ENCODE measurements around the gene DNHD1. TPM values are rescaled to one million over a fixed set of nuclear protein-coding genes. Genes with fewer than 3 reads are reported as not detected.

Gene DNHD1
- total and polyA plus RNA-seq, 9 of the 15 experiments (the other 6 are each of a cell fraction or from before 2014, with no cell fraction given), result 0.82 to 9.7 (median 3.8) TPM

GRCh38 chr11:6578134-6578533 lies 81.1 kb downstream of the DNHD1 start:
- ATAC-seq, result peak; percentile 80
- no peak overlapping the region for H2AFZ ChIP-seq (ENCODE audit: low read depth, low read length)
- in situ Hi-C loops (cut with MboI) (no loop called here), intact Hi-C loops (cut with micrococcal nuclease) (no loop called here)
- ChIA-PET POLR2A (no interaction called here), CTCF (ENCODE audit: low intra/inter-chr PET ratio) (no interaction called here)
- TF ChIP-seq KDM5B (IDR thresholded peaks at IDR 0.05; ENCODE audit: insufficient replicate concordance, low read depth, low read length) (no peak), SMARCA5 (IDR thresholded peaks at IDR 0.05) (no peak), TARDBP (IDR thresholded peaks at IDR 0.05) (no peak), NFYB (IDR thresholded peaks at IDR 0.05; ENCODE audit: extremely low read depth, insufficient read length) (no peak), STAT5B (CRISPR knock-in tag; IDR thresholded peaks at IDR 0.05) (no peak), CBX8 (IDR thresholded peaks at IDR 0.05; ENCODE audit: borderline replicate concordance, extremely low read depth, low read depth, low read length, poor library complexity, severe bottlenecking) (no peak), COPS2 (conservative IDR thresholded peaks at IDR 0.05) (no peak), ZBTB8A (IDR thresholded peaks at IDR 0.05; ENCODE audit: partially characterized antibody) (no peak), PATZ1 (CRISPR knock-in tag; IDR thresholded peaks at IDR 0.05; ENCODE audit: borderline replicate concordance) (no peak), LARP7 (IDR thresholded peaks at IDR 0.05) (no peak), MYC (IDR thresholded peaks at IDR 0.05; ENCODE audit: low read depth, low read length) (no peak), MYC (CRISPR knock-in tag; IDR thresholded peaks at IDR 0.05; ENCODE audit: borderline replicate concordance, low read depth) (no peak), JUND (IDR thresholded peaks at IDR 0.05; ENCODE audit: borderline replicate concordance, low read depth, low read length) (no peak), JUND (tag; IDR thresholded peaks at IDR 0.05; ENCODE audit: borderline replicate concordance, low read depth, low read length) (no peak), ZNF140 (CRISPR knock-in tag; IDR thresholded peaks at IDR 0.05) (no peak)
- TF ChIP-seq, protein P1, sequence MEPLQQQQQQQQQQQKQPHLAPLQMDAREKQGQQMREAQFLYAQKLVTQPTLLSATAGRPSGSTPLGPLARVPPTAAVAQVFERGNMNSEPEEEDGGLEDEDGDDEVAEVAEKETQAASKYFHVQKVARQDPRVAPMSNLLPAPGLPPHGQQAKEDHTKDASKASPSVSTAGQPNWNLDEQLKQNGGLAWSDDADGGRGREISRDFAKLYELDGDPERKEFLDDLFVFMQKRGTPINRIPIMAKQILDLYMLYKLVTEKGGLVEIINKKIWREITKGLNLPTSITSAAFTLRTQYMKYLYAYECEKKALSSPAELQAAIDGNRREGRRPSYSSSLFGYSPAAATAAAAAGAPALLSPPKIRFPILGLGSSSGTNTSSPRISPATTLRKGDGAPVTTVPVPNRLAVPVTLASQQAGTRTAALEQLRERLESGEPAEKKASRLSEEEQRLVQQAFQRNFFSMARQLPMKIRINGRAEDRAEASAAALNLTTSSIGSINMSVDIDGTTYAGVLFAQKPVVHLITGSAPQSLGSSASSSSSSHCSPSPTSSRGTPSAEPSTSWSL (CRISPR knock-in tag; IDR thresholded peaks at IDR 0.05; ENCODE audit: borderline replicate concordance), result no peak
- TF ChIP-seq, protein P2, sequence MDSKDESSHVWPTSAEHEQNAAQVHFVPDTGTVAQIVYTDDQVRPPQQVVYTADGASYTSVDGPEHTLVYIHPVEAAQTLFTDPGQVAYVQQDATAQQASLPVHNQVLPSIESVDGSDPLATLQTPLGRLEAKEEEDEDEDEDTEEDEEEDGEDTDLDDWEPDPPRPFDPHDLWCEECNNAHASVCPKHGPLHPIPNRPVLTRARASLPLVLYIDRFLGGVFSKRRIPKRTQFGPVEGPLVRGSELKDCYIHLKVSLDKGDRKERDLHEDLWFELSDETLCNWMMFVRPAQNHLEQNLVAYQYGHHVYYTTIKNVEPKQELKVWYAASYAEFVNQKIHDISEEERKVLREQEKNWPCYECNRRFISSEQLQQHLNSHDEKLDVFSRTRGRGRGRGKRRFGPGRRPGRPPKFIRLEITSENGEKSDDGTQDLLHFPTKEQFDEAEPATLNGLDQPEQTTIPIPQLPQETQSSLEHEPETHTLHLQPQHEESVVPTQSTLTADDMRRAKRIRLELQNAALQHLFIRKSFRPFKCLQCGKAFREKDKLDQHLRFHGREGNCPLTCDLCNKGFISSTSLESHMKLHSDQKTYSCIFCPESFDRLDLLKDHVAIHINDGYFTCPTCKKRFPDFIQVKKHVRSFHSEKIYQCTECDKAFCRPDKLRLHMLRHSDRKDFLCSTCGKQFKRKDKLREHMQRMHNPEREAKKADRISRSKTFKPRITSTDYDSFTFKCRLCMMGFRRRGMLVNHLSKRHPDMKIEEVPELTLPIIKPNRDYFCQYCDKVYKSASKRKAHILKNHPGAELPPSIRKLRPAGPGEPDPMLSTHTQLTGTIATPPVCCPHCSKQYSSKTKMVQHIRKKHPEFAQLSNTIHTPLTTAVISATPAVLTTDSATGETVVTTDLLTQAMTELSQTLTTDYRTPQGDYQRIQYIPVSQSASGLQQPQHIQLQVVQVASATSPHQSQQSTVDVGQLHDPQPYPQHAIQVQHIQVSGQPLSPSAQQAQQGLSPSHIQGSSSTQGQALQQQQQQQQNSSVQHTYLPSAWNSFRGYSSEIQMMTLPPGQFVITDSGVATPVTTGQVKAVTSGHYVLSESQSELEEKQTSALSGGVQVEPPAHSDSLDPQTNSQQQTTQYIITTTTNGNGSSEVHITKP (IDR thresholded peaks at IDR 0.05; ENCODE audit: partially characterized antibody), result no peak
- no peak for FAIRE-seq
- 40% methylated on average over 1 of the region's 1 CpG for WGBS (ENCODE audit: insufficient coverage, low coverage, missing lambda C conversion rate)
- peaks cover 4% of the 10 kb centered on the region; the same call in 1 of the 2 replicates for H3K9me3 ChIP-seq (replicated peaks; ENCODE audit: control insufficient read depth, insufficient read depth, low read depth, low read length)
- H4K20me1 ChIP-seq (replicated peaks; ENCODE audit: control insufficient read depth, insufficient read depth, low read length), result no peaks in the 10 kb centered on the region
- H3K27ac ChIP-seq (ENCODE audit: extremely low read depth, low read depth, low read length), result no peak overlapping the region
- no peaks in the 10 kb centered on the region for H3K36me3 ChIP-seq (ENCODE audit: control insufficient read depth, insufficient read depth, low read length)
- H3K4me2 ChIP-seq (ENCODE audit: insufficient read depth, low read length), result no peak overlapping the region
- no peak overlapping the region for H3K9ac ChIP-seq (ENCODE audit: insufficient read depth in 1 of 2, low read depth in 2 of 2, low read length in 2 of 2)
- no peak overlapping the region for H3K4me3 ChIP-seq
- H3K4me1 ChIP-seq (replicated peaks in 1 of 2; ENCODE audit: control insufficient read depth in 2 of 2, insufficient read depth in 2 of 2, low read length in 2 of 2), result peaks cover 0 to 8% of the 10 kb centered on the region in 2 experiments; a peak in 3 of 5 replicates
- no peaks in the 10 kb centered on the region for H3K27me3 ChIP-seq (ENCODE audit: control insufficient read depth in 2 of 2, insufficient read depth in 2 of 2, low read length in 2 of 2)
- no peak for DNase-seq (ENCODE audit: extremely low read depth in 1 of 4, low spot score in 3 of 4)
- no peaks in the 10 kb centered on the region for H3K79me2 ChIP-seq (ENCODE audit: control insufficient read depth, insufficient read depth, low read length)
- no TSS peak for BruUV-seq (replicated peaks)
- H3K9me1 ChIP-seq (ENCODE audit: control insufficient read depth, insufficient read depth, low read length), result no peaks in the 10 kb centered on the region
